Calu3 (cell line): ENCODE measurements around the gene SERPIND1. TPM values are rescaled to one million over a fixed set of nuclear protein-coding genes. Genes with fewer than 3 reads are reported as not detected.

Source experiments
- BruUV-seq: library from RNA; stranded (reverse); fragments of 400-500 nt; replicated peaks from 2 replicates; lab custom pipeline; 2021; lab: Mats Ljungman, UMichigan
- CTCF ChIA-PET: fragments of 300-600 bp; sonication (Branson Sonifier 250); formaldehyde crosslinking; loops from one replicate; lab custom pipeline; 2022; ENCODE audit warnings: antibody characterized with exemption; lab: Charles Lee
- DNase-seq: peaks from one replicate; pipeline ENCODE4 v3.0.0; 2022
- H3K27ac Mint-ChIP-seq: one replicate; pipeline ENCODE4 v1.8.0; 2022; ENCODE audit warnings: mixed read lengths; ENCODE audit not compliant: unreplicated experiment
- H3K27me3 Mint-ChIP-seq: one replicate; pipeline ENCODE4 v1.8.0; 2022; ENCODE audit warnings: mixed read lengths; ENCODE audit not compliant: unreplicated experiment
- H3K36me3 Mint-ChIP-seq: one replicate; pipeline ENCODE4 v1.8.0; 2022; ENCODE audit warnings: mild to moderate bottlenecking, moderate library complexity, mixed read lengths; ENCODE audit not compliant: insufficient read depth, unreplicated experiment
- H3K4me1 Mint-ChIP-seq: one replicate; pipeline ENCODE4 v1.8.0; 2022; ENCODE audit warnings: mild to moderate bottlenecking, low read depth, mixed read lengths; ENCODE audit not compliant: unreplicated experiment
- H3K4me3 Mint-ChIP-seq: one replicate; pipeline ENCODE4 v1.8.0; 2022; ENCODE audit warnings: mild to moderate bottlenecking, low read depth, moderate library complexity, mixed read lengths; ENCODE audit not compliant: unreplicated experiment
- H3K9me3 Mint-ChIP-seq: one replicate; pipeline ENCODE4 v1.8.0; 2022; ENCODE audit warnings: low read depth, mixed read lengths; ENCODE audit not compliant: unreplicated experiment
- CTCF ChIP-seq: fragments of 200-600 bp; IDR thresholded peaks from one replicate; pipeline ENCODE4 v1.8.0; 2022; ENCODE audit warnings: antibody characterized with exemption; ENCODE audit not compliant: unreplicated experiment
- intact Hi-C: fragments of 100-400 bp; cut with micrococcal nuclease; formaldehyde crosslinking; loops from one replicate; pipeline ENCODE4 v1.10.0; 2022; ENCODE audit not compliant: unreplicated experiment
- total RNA-seq: library from RNA; stranded (reverse); gene quantifications from 2 replicates; pipeline ENCODE4 v1.2.3, GENCODE V29; 2022

Gene SERPIND1
- total RNA-seq, 1 experiment from 2014 or later: not detected

GRCh38 chr22:20741634-20742581 is 32.0 kb upstream of the SERPIND1 start:
- Mint-ChIP-seq H3K27me3 (no peaks in the 10 kb centered on the region), H3K4me1 (no peaks in the 10 kb centered on the region)

GRCh38 chr22:20742764-20743163 is 31.1 kb upstream of the SERPIND1 start:
- intact Hi-C loops: no loop called here
- peaks cover 2% of the 10 kb centered on the region for H3K9me3 Mint-ChIP-seq
- no peak for DNase-seq
- peaks cover 37% of the 10 kb centered on the region for H3K36me3 Mint-ChIP-seq
- H3K4me3 Mint-ChIP-seq: no peak overlapping the region
- no peak overlapping the region for H3K27ac Mint-ChIP-seq
- no TSS peak for BruUV-seq
- no peak for TF ChIP-seq CTCF
- H3K27me3 Mint-ChIP-seq: no peaks in the 10 kb centered on the region
- H3K4me1 Mint-ChIP-seq: no peaks in the 10 kb centered on the region
- CTCF ChIA-PET: interaction anchor here (0.7 to 1.7 kb wide), 4 partner anchors 8 to 219 kb away, joined by 3 to 6 read pairs (median 4); no protein-coding TSS in a partner anchor

More at GRCh38 chr22:20741634-20742581, 32.0 kb upstream of the SERPIND1 start:
- H3K9me3 Mint-ChIP-seq: peaks cover 2% of the 10 kb centered on the region
- CTCF ChIA-PET: interaction anchor here (0.8 to 1.7 kb wide), 4 partner anchors 9 to 42 kb away, joined by 4 to 6 read pairs (median 4); no protein-coding TSS in a partner anchor
- H3K27ac Mint-ChIP-seq: no peak overlapping the region
- peaks cover 29% of the 10 kb centered on the region for H3K36me3 Mint-ChIP-seq
- BruUV-seq: no TSS peak
- TF ChIP-seq CTCF: peak; percentile 72
- H3K4me3 Mint-ChIP-seq: no peak overlapping the region
- intact Hi-C loops: loop anchor here (2.0 kb wide), 1 partner anchor 135 kb away; no protein-coding TSS in a partner anchor
- peak; percentile 59 for DNase-seq

GRCh38 chr22:20744456-20744855 is 29.5 kb upstream of the SERPIND1 start:
- Mint-ChIP-seq H3K27me3 (no peaks in the 10 kb centered on the region), H3K9me3 (peaks cover 2% of the 10 kb centered on the region), H3K4me1 (no peaks in the 10 kb centered on the region), H3K4me3 (no peak overlapping the region), H3K27ac (no peak overlapping the region), H3K36me3 (peaks cover 25% of the 10 kb centered on the region)
- CTCF ChIA-PET: no interaction called here
- TF ChIP-seq CTCF: no peak
- no TSS peak for BruUV-seq
- intact Hi-C loops: no loop called here
- no peak for DNase-seq

- no peaks in the 10 kb centered on the region for H3K27me3 Mint-ChIP-seq
- intact Hi-C loops: no loop called here
- BruUV-seq: no TSS peak
- no peaks in the 10 kb centered on the region for H3K4me1 Mint-ChIP-seq
- H3K9me3 Mint-ChIP-seq: peaks cover 2% of the 10 kb centered on the region
- peaks cover 22% of the 10 kb centered on the region for H3K36me3 Mint-ChIP-seq
- CTCF ChIA-PET: no interaction called here
- H3K4me3 Mint-ChIP-seq: no peak overlapping the region
- TF ChIP-seq CTCF: no peak
- no peak overlapping the region for H3K27ac Mint-ChIP-seq
- DNase-seq: no peak
Measured at GRCh38 chr22:20745119-20745518, 28.8 kb upstream of the SERPIND1 start.
